ENCODE data around the gene INHBA.

The INHBA gene
- total RNA-seq: 0 reads per million in 3 donors

- Histone ChIP-seq H3K9me3 (ENCODE audit: control insufficient read depth, low read length) (no peaks in the 10 kb centered on the region), H3K27me3 (replicated peaks; ENCODE audit: control insufficient read depth, insufficient read depth, low read length, poor library complexity, severe bottlenecking) (no peaks in the 10 kb centered on the region), H3K27ac (ENCODE audit: insufficient read depth, low read length, poor library complexity, severe bottlenecking) (no peak within 1 kb of the TSS), H3K4me1 (ENCODE audit: control insufficient read depth, insufficient read depth, low read length, poor library complexity, severe bottlenecking) (peaks cover 5% of the 10 kb centered on the region), H3K4me3 (ENCODE audit: insufficient read depth, low read depth, low read length, poor library complexity, severe bottlenecking) (no peak within 1 kb of the TSS), H3K36me3 (ENCODE audit: control insufficient read depth, insufficient read depth, low read length) (no peaks in the 10 kb centered on the region)
- no peak for DNase-seq
Observed at GRCh38 chr7:41702635-41703371, at the start of gene INHBA. TSS of gene INHBA (minus strand) at chr7:41703090. CDS start at chr7:41700374, 2,716 bp downstream.

DNA sequence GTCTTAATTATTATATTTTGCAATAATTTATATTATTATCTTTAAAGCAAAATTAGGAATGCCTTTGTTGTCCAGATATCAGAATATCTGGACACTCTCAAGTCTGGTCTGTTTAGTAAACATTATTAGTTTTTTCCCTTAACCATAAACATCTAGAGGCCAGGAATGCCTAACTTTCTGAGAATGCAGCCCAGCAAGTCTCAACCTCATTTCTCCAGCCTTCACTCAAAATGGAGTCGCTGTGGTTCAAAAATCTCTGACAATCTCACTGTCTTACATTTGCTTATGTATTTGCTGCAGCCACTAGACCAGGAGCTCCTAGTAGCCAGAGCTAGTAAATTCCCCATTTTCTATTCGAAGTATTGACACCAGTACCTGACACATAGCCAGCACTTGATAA lies 49.7 kb upstream of the INHBA start:
- no peak overlapping the region for H3K27ac ChIP-seq (ENCODE audit: insufficient read depth, low read length, poor library complexity, severe bottlenecking)
- no peak overlapping the region for H3K4me3 ChIP-seq (ENCODE audit: insufficient read depth, low read depth, low read length, poor library complexity, severe bottlenecking)
- no peak for DNase-seq
- H3K27me3 ChIP-seq (replicated peaks; ENCODE audit: control insufficient read depth, insufficient read depth, low read length, poor library complexity, severe bottlenecking): no peaks in the 10 kb centered on the region
- H3K4me1 ChIP-seq (ENCODE audit: control insufficient read depth, insufficient read depth, low read length, poor library complexity, severe bottlenecking): no peaks in the 10 kb centered on the region
- H3K36me3 ChIP-seq (ENCODE audit: control insufficient read depth, insufficient read depth, low read length): no peaks in the 10 kb centered on the region
- H3K9me3 ChIP-seq (ENCODE audit: control insufficient read depth, low read length): peaks cover 5% of the 10 kb centered on the region

- no peaks in the 10 kb centered on the region for H3K4me1 ChIP-seq (ENCODE audit: control insufficient read depth, insufficient read depth, low read length, poor library complexity, severe bottlenecking)
- H3K27ac ChIP-seq (ENCODE audit: insufficient read depth, low read length, poor library complexity, severe bottlenecking): no peak overlapping the region
- peaks cover 5% of the 10 kb centered on the region for H3K9me3 ChIP-seq (ENCODE audit: control insufficient read depth, low read length)
- DNase-seq: no peak
- no peaks in the 10 kb centered on the region for H3K36me3 ChIP-seq (ENCODE audit: control insufficient read depth, insufficient read depth, low read length)
- H3K4me3 ChIP-seq (ENCODE audit: insufficient read depth, low read depth, low read length, poor library complexity, severe bottlenecking): no peak overlapping the region
- H3K27me3 ChIP-seq (replicated peaks; ENCODE audit: control insufficient read depth, insufficient read depth, low read length, poor library complexity, severe bottlenecking): no peaks in the 10 kb centered on the region
Observed at GRCh38 chr7:41750661-41751540, 48.0 kb upstream of the INHBA start.

DNA sequence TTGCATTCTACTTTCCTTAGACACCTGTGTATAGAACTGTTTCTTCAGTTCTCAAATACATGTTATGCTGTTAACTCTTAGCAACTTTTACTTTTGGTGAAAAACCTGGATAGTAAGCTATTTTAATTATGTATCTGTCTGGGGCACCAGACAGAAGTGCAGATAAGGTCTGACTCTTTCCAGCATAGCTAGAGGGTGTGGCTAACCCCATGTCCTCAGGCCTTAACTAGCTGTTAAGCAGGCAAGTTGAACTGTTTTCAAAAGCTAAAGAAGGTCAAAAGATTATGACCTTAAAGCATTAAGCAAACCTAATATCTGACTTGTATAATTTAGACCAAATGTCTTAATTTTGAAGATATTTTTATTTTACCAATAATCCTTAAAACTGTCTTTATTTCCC lies 45.1 kb upstream of the INHBA start:
- Histone ChIP-seq H3K27ac (ENCODE audit: insufficient read depth, low read length, poor library complexity, severe bottlenecking) (no peak overlapping the region), H3K36me3 (ENCODE audit: control insufficient read depth, insufficient read depth, low read length) (no peaks in the 10 kb centered on the region), H3K27me3 (replicated peaks; ENCODE audit: control insufficient read depth, insufficient read depth, low read length, poor library complexity, severe bottlenecking) (no peaks in the 10 kb centered on the region), H3K9me3 (ENCODE audit: control insufficient read depth, low read length) (no peaks in the 10 kb centered on the region), H3K4me3 (ENCODE audit: insufficient read depth, low read depth, low read length, poor library complexity, severe bottlenecking) (no peak overlapping the region), H3K4me1 (ENCODE audit: control insufficient read depth, insufficient read depth, low read length, poor library complexity, severe bottlenecking) (no peaks in the 10 kb centered on the region)
- DNase-seq: no peak

- H3K27ac ChIP-seq (ENCODE audit: insufficient read depth, low read length, poor library complexity, severe bottlenecking): no peak overlapping the region
- no peak overlapping the region for H3K4me3 ChIP-seq (ENCODE audit: insufficient read depth, low read depth, low read length, poor library complexity, severe bottlenecking)
- H3K27me3 ChIP-seq (replicated peaks; ENCODE audit: control insufficient read depth, insufficient read depth, low read length, poor library complexity, severe bottlenecking): no peaks in the 10 kb centered on the region
- DNase-seq: no peak
- H3K36me3 ChIP-seq (ENCODE audit: control insufficient read depth, insufficient read depth, low read length): no peaks in the 10 kb centered on the region
- H3K9me3 ChIP-seq (ENCODE audit: control insufficient read depth, low read length): no peaks in the 10 kb centered on the region
- no peaks in the 10 kb centered on the region for H3K4me1 ChIP-seq (ENCODE audit: control insufficient read depth, insufficient read depth, low read length, poor library complexity, severe bottlenecking)
Observed at GRCh38 chr7:41745451-41745850, 42.6 kb upstream of the INHBA start.

DNA sequence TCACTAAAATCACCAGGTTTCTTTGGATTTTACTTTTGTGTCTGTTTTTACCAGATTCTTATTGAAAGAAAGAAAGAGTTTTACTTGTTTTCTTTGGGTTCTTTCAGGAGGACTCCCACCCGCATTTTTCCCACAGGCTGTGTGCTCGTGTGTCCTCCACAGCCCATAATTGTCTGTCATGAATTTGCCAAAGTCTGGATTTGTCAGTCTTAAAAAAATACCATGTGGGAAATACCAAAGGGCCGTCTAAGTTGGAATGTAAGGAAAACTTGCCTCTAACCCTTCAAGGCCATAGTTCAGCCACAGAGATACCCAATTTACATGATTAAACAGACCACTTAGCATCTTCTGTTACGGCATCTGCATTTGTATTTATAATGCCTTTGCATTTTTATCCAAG lies 41.3 kb upstream of the INHBA start:
- H3K36me3 ChIP-seq (ENCODE audit: control insufficient read depth, insufficient read depth, low read length): no peaks in the 10 kb centered on the region
- H3K4me1 ChIP-seq (ENCODE audit: control insufficient read depth, insufficient read depth, low read length, poor library complexity, severe bottlenecking): no peaks in the 10 kb centered on the region
- H3K27me3 ChIP-seq (replicated peaks; ENCODE audit: control insufficient read depth, insufficient read depth, low read length, poor library complexity, severe bottlenecking): no peaks in the 10 kb centered on the region
- no peaks in the 10 kb centered on the region for H3K9me3 ChIP-seq (ENCODE audit: control insufficient read depth, low read length)
- DNase-seq: no peak
- no peak overlapping the region for H3K27ac ChIP-seq (ENCODE audit: insufficient read depth, low read length, poor library complexity, severe bottlenecking)
- no peak overlapping the region for H3K4me3 ChIP-seq (ENCODE audit: insufficient read depth, low read depth, low read length, poor library complexity, severe bottlenecking)

DNA sequence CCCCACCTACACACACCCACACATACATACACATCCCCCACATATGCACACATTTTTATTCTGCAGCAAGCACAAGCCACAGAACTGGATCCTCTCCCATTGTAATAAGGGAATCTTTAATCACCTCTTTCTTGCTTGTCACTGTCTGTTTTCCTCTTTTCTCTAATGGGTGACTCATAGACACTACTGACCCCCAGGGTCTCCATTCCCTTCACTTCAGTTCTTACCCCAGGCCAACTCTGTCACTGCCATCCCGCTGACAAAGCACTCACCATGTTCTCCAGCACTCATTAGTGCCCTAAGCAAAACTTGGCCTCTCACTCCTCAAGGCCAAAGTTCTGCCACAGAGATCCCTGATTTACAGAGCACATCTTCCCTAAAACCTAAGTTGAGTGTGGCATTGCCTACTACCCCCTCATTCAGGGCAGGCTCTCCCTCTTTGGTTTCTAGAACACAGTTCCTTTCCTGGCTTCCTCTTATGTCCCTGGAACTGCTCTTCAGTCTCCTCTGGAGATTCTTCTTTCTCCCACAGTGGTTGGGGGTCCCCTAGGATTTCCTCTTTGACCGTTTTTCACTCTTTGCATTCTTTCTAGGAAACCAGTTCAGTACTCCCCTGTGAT lies 39.6 kb upstream of the INHBA start:
- Histone ChIP-seq H3K9me3 (ENCODE audit: control insufficient read depth, low read length) (no peaks in the 10 kb centered on the region), H3K27me3 (replicated peaks; ENCODE audit: control insufficient read depth, insufficient read depth, low read length, poor library complexity, severe bottlenecking) (no peaks in the 10 kb centered on the region), H3K36me3 (ENCODE audit: control insufficient read depth, insufficient read depth, low read length) (no peaks in the 10 kb centered on the region), H3K4me1 (ENCODE audit: control insufficient read depth, insufficient read depth, low read length, poor library complexity, severe bottlenecking) (no peaks in the 10 kb centered on the region), H3K4me3 (ENCODE audit: insufficient read depth, low read depth, low read length, poor library complexity, severe bottlenecking) (no peak overlapping the region), H3K27ac (ENCODE audit: insufficient read depth, low read length, poor library complexity, severe bottlenecking) (no peak overlapping the region)
- DNase-seq: no peak

DNA sequence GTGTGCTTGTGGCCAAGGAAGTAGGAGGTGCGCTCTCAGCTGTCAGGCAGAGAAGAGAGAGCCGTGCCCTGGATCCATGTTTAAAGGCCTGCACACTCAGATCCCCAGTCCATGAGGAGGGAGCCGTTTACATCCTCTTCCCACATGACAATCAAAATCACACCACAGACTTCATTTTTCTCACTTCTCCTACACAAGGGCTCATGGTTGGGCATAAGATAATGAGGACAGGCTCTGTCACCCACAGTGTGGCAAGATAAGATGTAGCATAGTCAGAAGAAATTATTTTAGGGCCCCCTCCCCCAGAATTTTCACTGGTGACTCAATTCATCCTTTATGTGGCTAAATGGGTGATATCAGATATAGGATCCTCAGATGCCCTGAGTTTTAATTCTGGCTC lies 35.9 kb upstream of the INHBA start:
- no peak for DNase-seq
- no peaks in the 10 kb centered on the region for H3K27me3 ChIP-seq (replicated peaks; ENCODE audit: control insufficient read depth, insufficient read depth, low read length, poor library complexity, severe bottlenecking)
- no peaks in the 10 kb centered on the region for H3K4me1 ChIP-seq (ENCODE audit: control insufficient read depth, insufficient read depth, low read length, poor library complexity, severe bottlenecking)
- no peak overlapping the region for H3K27ac ChIP-seq (ENCODE audit: insufficient read depth, low read length, poor library complexity, severe bottlenecking)
- H3K4me3 ChIP-seq (ENCODE audit: insufficient read depth, low read depth, low read length, poor library complexity, severe bottlenecking): no peak overlapping the region
- H3K36me3 ChIP-seq (ENCODE audit: control insufficient read depth, insufficient read depth, low read length): no peaks in the 10 kb centered on the region
- H3K9me3 ChIP-seq (ENCODE audit: control insufficient read depth, low read length): no peaks in the 10 kb centered on the region

DNA sequence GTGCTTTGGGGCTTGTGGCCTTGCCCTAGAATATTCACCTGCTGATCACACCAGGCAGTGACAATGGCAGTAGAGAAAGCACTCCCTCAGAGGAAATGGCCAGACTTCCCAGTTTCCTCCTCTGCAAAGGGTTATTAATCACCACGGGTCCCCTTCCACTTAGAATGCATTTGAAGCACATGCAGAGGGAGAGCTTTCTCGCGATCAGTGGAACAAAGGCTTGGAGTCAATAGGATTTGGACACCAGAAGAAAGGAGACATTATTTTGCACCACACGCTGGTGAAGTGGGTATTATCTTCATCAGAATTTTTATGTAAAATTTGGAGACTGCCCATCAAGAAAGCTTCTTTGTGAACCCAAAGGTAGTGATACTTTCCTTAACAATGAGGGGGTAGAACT lies 35.4 kb upstream of the INHBA start:
- Histone ChIP-seq H3K36me3 (ENCODE audit: control insufficient read depth, insufficient read depth, low read length) (no peaks in the 10 kb centered on the region), H3K9me3 (ENCODE audit: control insufficient read depth, low read length) (no peaks in the 10 kb centered on the region), H3K4me1 (ENCODE audit: control insufficient read depth, insufficient read depth, low read length, poor library complexity, severe bottlenecking) (no peaks in the 10 kb centered on the region), H3K27me3 (replicated peaks; ENCODE audit: control insufficient read depth, insufficient read depth, low read length, poor library complexity, severe bottlenecking) (no peaks in the 10 kb centered on the region), H3K27ac (ENCODE audit: insufficient read depth, low read length, poor library complexity, severe bottlenecking) (no peak overlapping the region), H3K4me3 (ENCODE audit: insufficient read depth, low read depth, low read length, poor library complexity, severe bottlenecking) (no peak overlapping the region)
- no peak for DNase-seq

- no peaks in the 10 kb centered on the region for H3K4me1 ChIP-seq (ENCODE audit: control insufficient read depth, insufficient read depth, low read length, poor library complexity, severe bottlenecking)
Observed at GRCh38 chr7:41735206-41735605, 32.3 kb upstream of the INHBA start.

More at GRCh38 chr7:41735206-41735605, 32.3 kb upstream of the INHBA start:
- no peaks in the 10 kb centered on the region for H3K36me3 ChIP-seq (ENCODE audit: control insufficient read depth, insufficient read depth, low read length)
- H3K27me3 ChIP-seq (replicated peaks; ENCODE audit: control insufficient read depth, insufficient read depth, low read length, poor library complexity, severe bottlenecking): no peaks in the 10 kb centered on the region
- no peaks in the 10 kb centered on the region for H3K9me3 ChIP-seq (ENCODE audit: control insufficient read depth, low read length)
- no peak overlapping the region for H3K27ac ChIP-seq (ENCODE audit: insufficient read depth, low read length, poor library complexity, severe bottlenecking)
- no peak overlapping the region for H3K4me3 ChIP-seq (ENCODE audit: insufficient read depth, low read depth, low read length, poor library complexity, severe bottlenecking)
- DNase-seq: no peak
